Erythroblast (primary cell): ENCODE data around the gene FTSJ1.
A peak's percentile ranks its signal among the peaks of the same experiment; 100 is the strongest.

Experiments
- GATA1 ChIP-seq: IDR thresholded peaks from 2 replicates; pipeline ENCODE4 v1.6.1; 2011; ENCODE audit warnings: low read depth, mild to moderate bottlenecking, control low read depth, low read length, moderate library complexity
- POLR2A ChIP-seq: IDR thresholded peaks from 2 replicates; pipeline ENCODE4 v1.6.1; 2011; ENCODE audit warnings: mild to moderate bottlenecking, low read length

GRCh38 chrX:48508400-48509244 is 32.6 kb downstream of the FTSJ1 start, which contains the start of gene PORCN:
- TF ChIP-seq POLR2A (peak; percentile 45), GATA1 (no peak)
